CD4-positive, alpha-beta T cell (primary cell): ENCODE measurements around the gene GBX1. TPM values are rescaled to one million over a fixed set of nuclear protein-coding genes. Genes with fewer than 3 reads are reported as not detected.

ENCODE experiments used
- ATAC-seq: fragments of 200-7000 bp; cut with Tn5 transposase; one replicate; pipeline ENCODE4 v1.10.0; 2022; ENCODE audit warnings: mild to moderate bottlenecking; ENCODE audit not compliant: poor library complexity
- CTCF ChIA-PET: fragments of 350-600 bp; sonication (Branson Sonifier 250); formaldehyde crosslinking; loops from one replicate; lab custom pipeline; 2021; ENCODE audit warnings: antibody characterized with exemption, inconsistent platforms; lab: Charles Lee
- POLR2A ChIA-PET: fragments of 350-600 bp; sonication (Branson Sonifier 250); formaldehyde crosslinking; loops from one replicate; lab custom pipeline; 2021; ENCODE audit warnings: antibody characterized with exemption, inconsistent platforms; lab: Charles Lee
- DNase-seq, 14 experiments: peaks; one replicate each; pipeline ENCODE4 v3.0.0-alpha.2; 2013 to 2020; ENCODE audit warnings: mixed read lengths in 2 of 14
- H3K27ac ChIP-seq, 2 donors: one replicate each; pipeline versions ENCODE4 v1.5.1 to v1.7.0; 2013; ENCODE audit warnings: low read length in 2 of 2, low read depth in 1 of 2, mild to moderate bottlenecking in 1 of 2
- H3K27me3 ChIP-seq, 2 experiments: 1 replicate in 1 of 2; 2 replicates in 1 of 2; pipeline versions ENCODE4 v1.6.1 to v1.7.0; 2013; ENCODE audit warnings: low read length in 2 of 2, control low read depth in 1 of 2, mild to moderate bottlenecking in 1 of 2, moderate library complexity in 1 of 2; ENCODE audit not compliant: insufficient read depth in 2 of 2, control insufficient read depth in 1 of 2
- H3K36me3 ChIP-seq: one replicate; pipeline ENCODE4 v1.6.1; 2013; ENCODE audit warnings: low read length, control low read depth; ENCODE audit not compliant: insufficient read depth
- H3K4me1 ChIP-seq: one replicate; pipeline ENCODE4 v1.6.1; 2013; ENCODE audit warnings: low read length, control low read depth; ENCODE audit not compliant: insufficient read depth
- H3K4me3 ChIP-seq: one replicate; pipeline ENCODE4 v1.5.1; 2013; ENCODE audit warnings: mild to moderate bottlenecking, low read length, moderate library complexity
- H3K9me3 ChIP-seq, 2 experiments: 1 replicate in 1 of 2; 2 replicates in 1 of 2; pipeline versions ENCODE4 v1.6.1 to v1.7.0; 2013; ENCODE audit warnings: low read length in 2 of 2, mild to moderate bottlenecking in 2 of 2, control low read depth in 1 of 2, moderate library complexity in 1 of 2; ENCODE audit not compliant: control insufficient read depth in 1 of 2, insufficient read depth in 1 of 2
- H3K27ac Mint-ChIP-seq: one replicate; pipeline ENCODE4 v1.8.0; 2020; ENCODE audit warnings: mixed read lengths
- H3K27me3 Mint-ChIP-seq: one replicate; pipeline ENCODE4 v1.8.0; 2021; ENCODE audit warnings: mixed read lengths
- H3K36me3 Mint-ChIP-seq: one replicate; pipeline ENCODE4 v1.8.0; 2021; ENCODE audit warnings: low read depth, mixed read lengths
- H3K4me1 Mint-ChIP-seq: one replicate; pipeline ENCODE4 v1.8.0; 2021; ENCODE audit warnings: low read depth, mixed read lengths
- H3K4me3 Mint-ChIP-seq: one replicate; pipeline ENCODE4 v1.8.0; 2020; ENCODE audit warnings: mild to moderate bottlenecking, mixed read lengths
- H3K9me3 Mint-ChIP-seq: one replicate; pipeline ENCODE4 v1.8.0; 2020; ENCODE audit warnings: mixed read lengths
- CTCF ChIP-seq: fragments of 200-600 bp; IDR thresholded peaks from one replicate; pipeline ENCODE4 v1.8.0; 2022; ENCODE audit warnings: antibody characterized with exemption, mild to moderate bottlenecking
- intact Hi-C, 2 experiments: fragments of 100-400 bp; cut with DNase I in 1 of 2; cut with micrococcal nuclease in 1 of 2; formaldehyde crosslinking; loops; one replicate each; pipeline versions ENCODE4 v1.15.1 to v1.9.0; 2023 to 2025; cut with DNase I, micrococcal nuclease
- total RNA-seq, 174 experiments: library from RNA in 2 of 174; stranded (reverse) in 2 of 174; gene quantifications; one replicate each; pipeline ENCODE4 v1.2.3 and lab custom pipeline; 2021 to 2026

Gene GBX1
- total RNA-seq, 2 experiments from 2014 or later: not detected

- ATAC-seq (no peak), DNase-seq (no peak)
- Histone ChIP-seq H3K27me3 (no peaks in the 10 kb centered on the region), H3K4me1 (no peaks in the 10 kb centered on the region), H3K9me3 (no peaks in the 10 kb centered on the region), H3K27ac (no peak overlapping the region), H3K4me3 (no peak overlapping the region), H3K36me3 (peaks cover 56% of the 10 kb centered on the region)
- no peaks in the 10 kb centered on the region for H3K4me1 Mint-ChIP-seq
- TF ChIP-seq CTCF: no peak
- H3K9me3 Mint-ChIP-seq: no peaks in the 10 kb centered on the region
- peaks cover 41% of the 10 kb centered on the region for H3K36me3 Mint-ChIP-seq
- no peak overlapping the region for H3K27ac Mint-ChIP-seq
- intact Hi-C loops: no loop called here
- H3K27me3 Mint-ChIP-seq: no peaks in the 10 kb centered on the region
- POLR2A ChIA-PET: no interaction called here
- CTCF ChIA-PET: no interaction called here
- no peak overlapping the region for H3K4me3 Mint-ChIP-seq
Observed at GRCh38 chr7:151130741-151131157, 36.7 kb downstream of the GBX1 start.

GRCh38 chr7:151129960-151130591, 37.4 kb downstream of the GBX1 start:
- TF ChIP-seq CTCF: no peak
- ChIA-PET POLR2A (no interaction called here), CTCF (no interaction called here)
- DNase-seq: no peak
- Histone ChIP-seq H3K27me3 (no peaks in the 10 kb centered on the region), H3K4me3 (no peak overlapping the region), H3K4me1 (no peaks in the 10 kb centered on the region), H3K36me3 (peaks cover 53% of the 10 kb centered on the region), H3K9me3 (no peaks in the 10 kb centered on the region), H3K27ac (no peak overlapping the region)
- Mint-ChIP-seq H3K36me3 (peaks cover 41% of the 10 kb centered on the region), H3K4me3 (no peak overlapping the region), H3K27me3 (no peaks in the 10 kb centered on the region), H3K4me1 (no peaks in the 10 kb centered on the region), H3K9me3 (no peaks in the 10 kb centered on the region), H3K27ac (no peak overlapping the region)
- no peak for ATAC-seq
- intact Hi-C loops: no loop called here

- CTCF ChIA-PET: no interaction called here
- Histone ChIP-seq H3K9me3 (no peaks in the 10 kb centered on the region), H3K4me1 (no peaks in the 10 kb centered on the region), H3K27ac (no peak overlapping the region), H3K36me3 (peaks cover 46% of the 10 kb centered on the region), H3K4me3 (no peak overlapping the region), H3K27me3 (no peaks in the 10 kb centered on the region)
- intact Hi-C loops: no loop called here
- no peaks in the 10 kb centered on the region for H3K9me3 Mint-ChIP-seq
- H3K36me3 Mint-ChIP-seq: peaks cover 41% of the 10 kb centered on the region
- no peak for TF ChIP-seq CTCF
- DNase-seq (no peak), ATAC-seq (no peak)
- POLR2A ChIA-PET: no interaction called here
- H3K4me3 Mint-ChIP-seq: no peak overlapping the region
- H3K4me1 Mint-ChIP-seq: no peaks in the 10 kb centered on the region
- no peaks in the 10 kb centered on the region for H3K27me3 Mint-ChIP-seq
- H3K27ac Mint-ChIP-seq: no peak overlapping the region
Observed at GRCh38 chr7:151129117-151129959, 38.2 kb downstream of the GBX1 start.
